ENCODE measurements around the gene KEL.

DNA sequence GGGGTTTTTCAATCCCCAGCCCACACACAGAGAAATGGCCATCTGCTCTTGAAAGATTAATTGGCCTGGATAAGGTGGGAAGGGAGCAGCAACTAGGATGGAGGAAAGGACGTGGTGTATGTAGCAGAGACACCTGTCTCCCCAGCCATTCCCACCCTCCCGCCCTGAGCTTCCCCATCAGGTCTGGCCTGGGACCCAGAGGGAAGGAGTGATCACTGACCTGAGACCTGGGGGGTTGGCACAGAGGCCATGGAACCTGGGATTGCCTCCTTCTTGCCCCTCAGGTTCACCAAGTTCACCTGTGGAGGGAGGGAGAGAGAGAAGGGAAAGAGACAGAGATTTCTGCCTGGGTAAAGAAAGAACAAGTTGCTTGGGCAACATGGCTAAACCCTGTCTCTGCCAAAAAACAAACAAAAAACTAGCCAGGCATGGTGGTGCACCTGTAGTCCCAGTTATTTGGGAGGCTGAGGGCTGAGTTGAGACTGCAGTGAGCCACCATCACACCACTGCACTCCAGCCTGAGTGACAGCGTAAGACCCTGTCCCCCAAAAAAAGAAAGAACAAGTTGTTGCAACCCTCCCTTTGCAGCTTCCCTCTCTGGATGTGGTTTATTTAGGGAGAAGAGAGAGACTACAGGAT, 65.3 kb downstream of the KEL start:
- TF ChIP-seq, protein P1, sequence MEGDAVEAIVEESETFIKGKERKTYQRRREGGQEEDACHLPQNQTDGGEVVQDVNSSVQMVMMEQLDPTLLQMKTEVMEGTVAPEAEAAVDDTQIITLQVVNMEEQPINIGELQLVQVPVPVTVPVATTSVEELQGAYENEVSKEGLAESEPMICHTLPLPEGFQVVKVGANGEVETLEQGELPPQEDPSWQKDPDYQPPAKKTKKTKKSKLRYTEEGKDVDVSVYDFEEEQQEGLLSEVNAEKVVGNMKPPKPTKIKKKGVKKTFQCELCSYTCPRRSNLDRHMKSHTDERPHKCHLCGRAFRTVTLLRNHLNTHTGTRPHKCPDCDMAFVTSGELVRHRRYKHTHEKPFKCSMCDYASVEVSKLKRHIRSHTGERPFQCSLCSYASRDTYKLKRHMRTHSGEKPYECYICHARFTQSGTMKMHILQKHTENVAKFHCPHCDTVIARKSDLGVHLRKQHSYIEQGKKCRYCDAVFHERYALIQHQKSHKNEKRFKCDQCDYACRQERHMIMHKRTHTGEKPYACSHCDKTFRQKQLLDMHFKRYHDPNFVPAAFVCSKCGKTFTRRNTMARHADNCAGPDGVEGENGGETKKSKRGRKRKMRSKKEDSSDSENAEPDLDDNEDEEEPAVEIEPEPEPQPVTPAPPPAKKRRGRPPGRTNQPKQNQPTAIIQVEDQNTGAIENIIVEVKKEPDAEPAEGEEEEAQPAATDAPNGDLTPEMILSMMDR (IDR thresholded peaks at IDR 0.05; ENCODE audit: borderline replicate concordance, extremely low read depth, low read length, poor library complexity, severe bottlenecking), result no peak
- TF ChIP-seq EZH2 (IDR thresholded peaks at IDR 0.05; ENCODE audit: borderline replicate concordance, low read depth, low read length, severe bottlenecking), result no peak
